Endothelial cell of umbilical vein (primary cell): ENCODE measurements around the gene RAB6B. TPM values are rescaled to one million over a fixed set of nuclear protein-coding genes. Genes with fewer than 3 reads are reported as not detected.

ENCODE experiments used
- BruUV-seq: library from RNA; stranded (reverse); fragments of 400-500 nt; replicated peaks from 2 replicates; lab custom pipeline; 2021; lab: Mats Ljungman, UMichigan
- CTCF ChIA-PET: fragments of 300-600, 350-600 bp; sonication (Branson Sonifier 250); formaldehyde crosslinking; loops from one replicate; lab custom pipeline; 2021; ENCODE audit warnings: antibody characterized with exemption, inconsistent platforms; lab: Charles Lee
- POLR2A ChIA-PET: fragments of 300-600, 350-600 bp; sonication (Branson Sonifier 250); formaldehyde crosslinking; loops from one replicate; lab custom pipeline; 2021; ENCODE audit warnings: antibody characterized with exemption, inconsistent platforms; lab: Charles Lee
- DNase-seq: peaks from one replicate; pipeline ENCODE4 v3.0.0-alpha.2; 2011; ENCODE audit warnings: low read depth, low spot score
- FAIRE-seq: peaks from 2 replicates; lab custom pipeline; 2011; peaks lifted over from hg19 to GRCh38; lab: Jason Lieb, UNC
- H2AFZ ChIP-seq: 2 replicates; pipeline ENCODE4 v1.6.0; 2012; ENCODE audit warnings: low read depth, low read length, control low read depth, inconsistent platforms
- H3K27ac ChIP-seq: 2 replicates; pipeline ENCODE4 v1.5.1; 2011; ENCODE audit warnings: low read depth, mild to moderate bottlenecking, control low read depth, low read length, moderate library complexity; ENCODE audit not compliant: insufficient read depth
- H3K27me3 ChIP-seq, 2 experiments: 2 replicates each; pipeline versions ENCODE4 v1.6.0 to v1.6.1; 2011; ENCODE audit warnings: low read length in 2 of 2, mixed read lengths in 1 of 2; ENCODE audit not compliant: control insufficient read depth in 2 of 2, insufficient read depth in 2 of 2
- H3K36me3 ChIP-seq, 2 experiments: 2 replicates in 1 of 2; 3 replicates in 1 of 2; pipeline ENCODE4 v1.5.1; 2011; ENCODE audit warnings: low read length in 2 of 2, mild to moderate bottlenecking in 1 of 2, moderate library complexity in 1 of 2; ENCODE audit not compliant: control insufficient read depth in 2 of 2, insufficient read depth in 2 of 2; ENCODE audit errors: extremely low read depth in 1 of 2
- H3K4me1 ChIP-seq: 3 replicates; pipeline ENCODE4 v1.5.1; 2011; ENCODE audit warnings: mild to moderate bottlenecking, low read length; ENCODE audit not compliant: control insufficient read depth, insufficient read depth; ENCODE audit errors: extremely low read depth
- H3K4me2 ChIP-seq: 2 replicates; pipeline ENCODE4 v1.6.1; 2011; ENCODE audit warnings: low read length, control low read depth, mixed read lengths; ENCODE audit not compliant: insufficient read depth
- H3K4me3 ChIP-seq, 3 experiments: fragments of 200-600 bp in 1 of 3; sonication (generic), shearing (Covaris generic) in 1 of 3; replicated peaks in 1 of 3; 2 replicates each; pipeline ENCODE4 v1.5.1; 2011 to 2016; ENCODE audit warnings: control low read depth in 3 of 3, low read length in 3 of 3, mild to moderate bottlenecking in 2 of 3, inconsistent platforms in 1 of 3, low read depth in 1 of 3, moderate library complexity in 1 of 3; ENCODE audit not compliant: insufficient read depth in 1 of 3
- H3K79me2 ChIP-seq: 2 replicates; pipeline ENCODE4 v1.6.0; 2012; ENCODE audit warnings: low read length, inconsistent platforms; ENCODE audit not compliant: control insufficient read depth, insufficient read depth
- H3K9ac ChIP-seq: replicated peaks from 2 replicates; pipeline ENCODE3; 2011; ENCODE audit warnings: low read length, control low read depth; ENCODE audit not compliant: insufficient read depth; ENCODE audit errors: extremely low read depth
- H3K9me1 ChIP-seq: replicated peaks from 3 replicates; pipeline ENCODE4 v1.6.0; 2011; ENCODE audit warnings: mild to moderate bottlenecking, low read length; ENCODE audit not compliant: control insufficient read depth, insufficient read depth; ENCODE audit errors: extremely low read depth
- H3K9me3 ChIP-seq: replicated peaks from 2 replicates; pipeline ENCODE4 v1.5.1; 2012; ENCODE audit warnings: low read length, inconsistent platforms; ENCODE audit not compliant: control insufficient read depth, insufficient read depth
- H4K20me1 ChIP-seq: replicated peaks from 2 replicates; pipeline ENCODE3; 2011; ENCODE audit warnings: mild to moderate bottlenecking, low read length; ENCODE audit not compliant: control insufficient read depth, insufficient read depth; ENCODE audit errors: extremely low read depth
- EZH2 ChIP-seq: IDR thresholded peaks from 2 replicates; pipeline ENCODE4 v1.6.1; 2012; ENCODE audit warnings: borderline replicate concordance, low read depth, mild to moderate bottlenecking, moderate library complexity, low read length, inconsistent platforms; ENCODE audit not compliant: severe bottlenecking
- FOS ChIP-seq: IDR thresholded peaks from 2 replicates; pipeline ENCODE4 v1.6.1; 2011; ENCODE audit warnings: mild to moderate bottlenecking, low read length, moderate library complexity, borderline replicate concordance; ENCODE audit not compliant: insufficient read depth
- GATA2 ChIP-seq: IDR thresholded peaks from 2 replicates; pipeline ENCODE4 v1.7.0; 2011; ENCODE audit warnings: low read depth, mild to moderate bottlenecking, moderate library complexity, mixed read lengths, low read length; ENCODE audit not compliant: insufficient read length, insufficient read depth
- JUN ChIP-seq: IDR thresholded peaks from 2 replicates; pipeline ENCODE4 v1.6.1; 2011; ENCODE audit warnings: borderline replicate concordance, low read depth; ENCODE audit not compliant: insufficient read length, insufficient read depth
- MYC ChIP-seq: IDR thresholded peaks from one replicate; pipeline ENCODE4 v1.6.1; 2011; ENCODE audit warnings: mild to moderate bottlenecking, low read depth, low read length
- POLR2A ChIP-seq: IDR thresholded peaks from 2 replicates; pipeline ENCODE4 v1.6.1; 2012; ENCODE audit warnings: low read depth, mild to moderate bottlenecking, control low read depth, low read length
- POLR2AphosphoS5 ChIP-seq: IDR thresholded peaks from 2 replicates; pipeline ENCODE4 v1.6.1; 2012; ENCODE audit warnings: low read depth, mild to moderate bottlenecking, control low read depth, low read length, moderate library complexity; ENCODE audit not compliant: insufficient read depth
- dilution Hi-C: fragments of 300-500 bp; cut with MboI; formaldehyde crosslinking; loops from one replicate; pipeline ENCODE4 v1.15.0; 2019; ENCODE audit warnings: low sequenced_read_pairs; ENCODE audit not compliant: extremely low pct_ligation_motif_present
- intact Hi-C: fragments of 100-400 bp; cut with micrococcal nuclease; formaldehyde crosslinking; loops from one replicate; pipeline ENCODE4 v1.10.0; 2022
- polyA plus RNA-seq, 4 experiments: library from polyadenylated mRNA; depleted of rRNA in 3 of 4; stranded (reverse) in 3 of 4; unstranded in 1 of 4; fragments of >200 nt; gene quantifications; 2 replicates each; pipeline versions ENCODE4 v1.2.1 to v1.2.3, GENCODE V29; 2011 to 2012; ENCODE audit warnings: missing spikeins in 1 of 4
- total RNA-seq: library from RNA; stranded (reverse); gene quantifications from 2 replicates; pipeline ENCODE4 v1.2.3, GENCODE V29; 2021
- TF ChIP-seq, protein P1 (sequence below), 2 donors: IDR thresholded peaks; 1 replicate in 1 of 2; 2 replicates in 1 of 2; pipeline ENCODE4 v1.5.1; 2011; ENCODE audit warnings: low read length in 2 of 2, mild to moderate bottlenecking in 2 of 2, moderate library complexity in 2 of 2, control low read depth in 1 of 2, inconsistent platforms in 1 of 2, low read depth in 1 of 2; ENCODE audit not compliant: insufficient read depth in 1 of 2; ENCODE audit errors: extremely low read depth in 1 of 2
- TF ChIP-seq, protein P2 (sequence below): IDR thresholded peaks from 2 replicates; pipeline ENCODE4 v1.6.1; 2011; ENCODE audit not compliant: insufficient read depth, insufficient read length

RAB6B gene
- total and polyA plus RNA-seq, 2 donors (not counting 3 experiments of a cell fraction or from before 2014, with no cell fraction given), result 1.7 to 6.7 TPM

DNA sequence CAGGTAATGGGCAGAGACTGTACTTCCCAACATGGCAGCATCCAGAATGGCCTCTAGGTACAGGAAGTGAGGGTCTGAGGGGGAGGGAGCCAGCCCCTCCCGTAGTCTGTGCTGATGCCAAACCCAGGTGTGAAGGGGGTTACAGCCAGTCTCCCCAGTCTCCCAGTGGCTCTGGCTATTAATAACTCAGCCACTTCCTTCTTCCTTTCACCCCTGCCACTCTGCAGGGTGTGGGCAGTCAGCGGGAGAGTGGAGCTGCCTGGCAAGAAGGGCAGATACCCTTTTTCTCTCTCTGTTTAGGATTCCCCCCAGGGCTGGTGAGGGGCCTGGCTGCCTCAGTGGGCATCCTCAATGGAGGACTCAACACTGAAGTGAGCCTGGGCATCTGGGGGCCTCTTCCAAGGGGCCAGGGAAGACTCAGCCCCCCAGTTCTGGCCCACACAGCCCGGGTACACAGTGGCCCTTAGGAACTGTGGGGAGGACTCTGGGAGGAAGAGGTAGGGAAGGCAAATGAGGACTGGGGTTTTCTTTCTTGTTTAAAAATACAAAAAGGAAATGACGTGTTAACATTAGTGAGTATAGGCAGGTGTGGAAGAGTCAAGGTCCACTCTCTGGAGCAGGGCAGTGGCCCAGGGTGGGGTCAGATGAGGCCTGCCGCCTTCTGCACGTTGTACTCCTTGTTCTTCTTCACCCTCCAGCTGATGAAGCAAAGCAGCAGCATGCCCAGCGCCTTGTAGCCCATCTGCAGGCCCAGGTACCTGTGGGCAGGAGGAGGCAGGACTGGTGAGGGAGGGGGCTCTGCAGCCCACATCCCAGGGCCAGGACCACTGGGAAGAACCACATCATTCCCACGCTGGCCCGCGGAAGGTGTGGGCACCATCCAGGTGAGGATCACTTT lies 38.6 kb upstream of the RAB6B start:
- Histone ChIP-seq H3K36me3 (no peaks in the 10 kb centered on the region), H3K9me1 (no peaks in the 10 kb centered on the region), H3K4me2 (no peak overlapping the region), H3K79me2 (no peaks in the 10 kb centered on the region), H3K9me3 (no peaks in the 10 kb centered on the region), H3K4me3 (no peak overlapping the region), H3K27ac (no peak overlapping the region), H3K4me1 (no peaks in the 10 kb centered on the region), H3K9ac (no peak overlapping the region), H3K27me3 (no peaks in the 10 kb centered on the region), H2AFZ (no peak overlapping the region), H4K20me1 (no peaks in the 10 kb centered on the region)
- DNase-seq (no peak), FAIRE-seq (no peak)
- intact Hi-C loops (loop anchor here (5.0 kb wide), 1 partner anchor 538 kb away; no protein-coding TSS in a partner anchor), dilution Hi-C loops (loop anchor here (25.0 kb wide), 1 partner anchor 278 kb away; no protein-coding TSS in a partner anchor)
- no TSS peak for BruUV-seq
- TF ChIP-seq EZH2 (no peak), POLR2A (no peak), JUN (no peak), MYC (no peak), POLR2AphosphoS5 (no peak), FOS (no peak), GATA2 (no peak)
- TF ChIP-seq, protein P1, sequence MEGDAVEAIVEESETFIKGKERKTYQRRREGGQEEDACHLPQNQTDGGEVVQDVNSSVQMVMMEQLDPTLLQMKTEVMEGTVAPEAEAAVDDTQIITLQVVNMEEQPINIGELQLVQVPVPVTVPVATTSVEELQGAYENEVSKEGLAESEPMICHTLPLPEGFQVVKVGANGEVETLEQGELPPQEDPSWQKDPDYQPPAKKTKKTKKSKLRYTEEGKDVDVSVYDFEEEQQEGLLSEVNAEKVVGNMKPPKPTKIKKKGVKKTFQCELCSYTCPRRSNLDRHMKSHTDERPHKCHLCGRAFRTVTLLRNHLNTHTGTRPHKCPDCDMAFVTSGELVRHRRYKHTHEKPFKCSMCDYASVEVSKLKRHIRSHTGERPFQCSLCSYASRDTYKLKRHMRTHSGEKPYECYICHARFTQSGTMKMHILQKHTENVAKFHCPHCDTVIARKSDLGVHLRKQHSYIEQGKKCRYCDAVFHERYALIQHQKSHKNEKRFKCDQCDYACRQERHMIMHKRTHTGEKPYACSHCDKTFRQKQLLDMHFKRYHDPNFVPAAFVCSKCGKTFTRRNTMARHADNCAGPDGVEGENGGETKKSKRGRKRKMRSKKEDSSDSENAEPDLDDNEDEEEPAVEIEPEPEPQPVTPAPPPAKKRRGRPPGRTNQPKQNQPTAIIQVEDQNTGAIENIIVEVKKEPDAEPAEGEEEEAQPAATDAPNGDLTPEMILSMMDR (IDR thresholded peaks at IDR 0.05; ENCODE audit: extremely low read depth in 1 of 2, insufficient read depth in 1 of 2, low read depth in 1 of 2, low read length in 2 of 2), result no peak
- TF ChIP-seq, protein P2, sequence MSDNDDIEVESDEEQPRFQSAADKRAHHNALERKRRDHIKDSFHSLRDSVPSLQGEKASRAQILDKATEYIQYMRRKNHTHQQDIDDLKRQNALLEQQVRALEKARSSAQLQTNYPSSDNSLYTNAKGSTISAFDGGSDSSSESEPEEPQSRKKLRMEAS, result no peak
- CTCF ChIA-PET, result interaction anchor here (1.2 kb wide), 1 partner anchor 277 kb away, joined by 3 read pairs; no protein-coding TSS in a partner anchor
- POLR2A ChIA-PET, result no interaction called here
